H1 (cell line): ENCODE results near the gene CEP44. TPM values are rescaled to one million over a fixed set of nuclear protein-coding genes. Genes with fewer than 3 reads are reported as not detected.

Experiments used
- CTCF ChIA-PET: fragments of 300-600 bp; sonication (Branson Sonifier 250); formaldehyde crosslinking; loops from one replicate; lab custom pipeline; 2021; ENCODE audit not compliant: partially characterized antibody; lab: Charles Lee
- POLR2A ChIA-PET: fragments of 300-600 bp; sonication (Branson Sonifier 250); formaldehyde crosslinking; loops from one replicate; lab custom pipeline; 2021; ENCODE audit warnings: inconsistent platforms; ENCODE audit not compliant: partially characterized antibody; lab: Charles Lee
- DNase-seq, 2 experiments: peaks; one replicate each; pipeline versions ENCODE4 v3.0.0 to v3.0.0-alpha.2; 2010 to 2022; ENCODE audit warnings: low spot score in 2 of 2, low read depth in 1 of 2, mixed read lengths in 1 of 2
- FAIRE-seq: peaks from 2 replicates; lab custom pipeline; 2011; peaks lifted over from hg19 to GRCh38; lab: Jason Lieb, UNC
- H2AFZ ChIP-seq: 2 replicates; pipeline ENCODE4 v1.8.1; 2012; ENCODE audit warnings: low read length, inconsistent platforms
- H2AK5ac ChIP-seq: 2 replicates; pipeline ENCODE4 v1.6.1; 2013; ENCODE audit warnings: low read depth, low read length
- H2BK120ac ChIP-seq: replicated peaks from 2 replicates; pipeline ENCODE3; 2013; ENCODE audit warnings: low read depth, low read length, inconsistent platforms
- H2BK12ac ChIP-seq: 2 replicates; pipeline ENCODE4 v1.6.1; 2013; ENCODE audit warnings: low read depth, low read length
- H2BK15ac ChIP-seq: 2 replicates; pipeline ENCODE4 v1.6.1; 2013; ENCODE audit warnings: low read length
- H2BK20ac ChIP-seq: 2 replicates; pipeline ENCODE4 v1.6.1; 2013; ENCODE audit warnings: low read length
- H2BK5ac ChIP-seq: 2 replicates; pipeline ENCODE4 v1.6.1; 2013; ENCODE audit warnings: low read depth, low read length
- H3K14ac ChIP-seq: 2 replicates; pipeline ENCODE4 v1.6.1; 2013; ENCODE audit warnings: inconsistent platforms; ENCODE audit not compliant: insufficient read length
- H3K18ac ChIP-seq: 2 replicates; pipeline ENCODE4 v1.6.1; 2013; ENCODE audit warnings: low read length; ENCODE audit errors: extremely low read depth
- H3K23ac ChIP-seq: 2 replicates; pipeline ENCODE4 v1.6.1; 2013; ENCODE audit warnings: inconsistent platforms; ENCODE audit not compliant: insufficient read length
- H3K23me2 ChIP-seq: 2 replicates; pipeline ENCODE4 v1.6.1; 2013; ENCODE audit warnings: low read depth, low read length
- H3K27ac ChIP-seq: 2 replicates; pipeline ENCODE4 v1.6.1; 2011; ENCODE audit warnings: low read depth, low read length, inconsistent platforms
- H3K27me3 ChIP-seq, 4 experiments: replicated peaks in 1 of 4; 1 replicate in 1 of 4; 2 replicates in 3 of 4; pipeline versions ENCODE4 v1.6.1 to v1.8.1; 2011 to 2013; ENCODE audit warnings: low read length in 3 of 4, mild to moderate bottlenecking in 3 of 4, inconsistent platforms in 2 of 4, mixed read lengths in 2 of 4, moderate library complexity in 1 of 4; ENCODE audit not compliant: control insufficient read depth in 3 of 4, insufficient read depth in 3 of 4; ENCODE audit errors: extremely low read depth in 1 of 4
- H3K36me3 ChIP-seq, 4 experiments: 2 replicates each; pipeline versions ENCODE4 v1.6.1 to v1.8.1; 2011 to 2013; ENCODE audit warnings: mild to moderate bottlenecking in 4 of 4, low read length in 3 of 4, moderate library complexity in 2 of 4, control low read depth in 1 of 4, inconsistent platforms in 1 of 4; ENCODE audit not compliant: insufficient read depth in 4 of 4, control insufficient read depth in 2 of 4
- H3K4ac ChIP-seq: replicated peaks from 2 replicates; pipeline ENCODE3; 2013; ENCODE audit warnings: low read length, low read depth, mixed read lengths, inconsistent platforms; ENCODE audit not compliant: insufficient read length
- H3K4me1 ChIP-seq, 4 experiments: replicated peaks in 1 of 4; 1 replicate in 1 of 4; 2 replicates in 3 of 4; pipeline versions ENCODE4 v1.6.1 to v1.8.1; 2011 to 2013; ENCODE audit warnings: low read length in 3 of 4, inconsistent platforms in 2 of 4, mixed read lengths in 1 of 4; ENCODE audit not compliant: insufficient read depth in 4 of 4, control insufficient read depth in 3 of 4
- H3K4me2 ChIP-seq, 2 experiments: 2 replicates each; pipeline versions ENCODE4 v1.6.1 to v1.8.1; 2011 to 2013; ENCODE audit warnings: low read depth in 2 of 2, low read length in 2 of 2, control low read depth in 1 of 2, inconsistent platforms in 1 of 2, mild to moderate bottlenecking in 1 of 2; ENCODE audit not compliant: insufficient read depth in 1 of 2
- H3K4me3 ChIP-seq, 4 experiments: fragments of 200-600, 300-600 bp in 1 of 4; sonication (generic), shearing (Covaris generic), sonication (Bioruptor Twin) in 1 of 4; 2 replicates each; pipeline versions ENCODE4 v1.5.1 to v1.8.1; 2011 to 2016; ENCODE audit warnings: low read length in 4 of 4, low read depth in 3 of 4, control low read depth in 2 of 4, inconsistent platforms in 2 of 4, mild to moderate bottlenecking in 2 of 4, mixed read lengths in 1 of 4, moderate library complexity in 1 of 4; ENCODE audit not compliant: insufficient read depth in 2 of 4; ENCODE audit errors: extremely low read depth in 1 of 4
- H3K56ac ChIP-seq: replicated peaks from 2 replicates; pipeline ENCODE3; 2013; ENCODE audit warnings: low read depth, mild to moderate bottlenecking, mixed read lengths, low read length, inconsistent platforms; ENCODE audit not compliant: insufficient read length
- H3K79me1 ChIP-seq: 2 replicates; pipeline ENCODE4 v1.6.1; 2013; ENCODE audit warnings: low read depth, low read length, control low read depth
- H3K79me2 ChIP-seq, 2 experiments: 2 replicates each; pipeline versions ENCODE4 v1.6.1 to v1.8.1; 2012 to 2013; ENCODE audit warnings: low read length in 2 of 2, mild to moderate bottlenecking in 2 of 2, inconsistent platforms in 1 of 2; ENCODE audit not compliant: insufficient read depth in 2 of 2, control insufficient read depth in 1 of 2
- H3K9ac ChIP-seq, 4 experiments: replicated peaks in 1 of 4; 1 replicate in 1 of 4; 2 replicates in 3 of 4; pipeline versions ENCODE4 v1.6.1 to v1.8.1; 2011 to 2013; ENCODE audit warnings: low read depth in 3 of 4, low read length in 3 of 4, control low read depth in 2 of 4, mild to moderate bottlenecking in 2 of 4, moderate library complexity in 2 of 4, inconsistent platforms in 1 of 4; ENCODE audit errors: extremely low read depth in 1 of 4
- H3K9me3 ChIP-seq, 2 experiments: 2 replicates each; pipeline versions ENCODE4 v1.6.1 to v1.8.1; 2012 to 2013; ENCODE audit warnings: mild to moderate bottlenecking in 2 of 2, moderate library complexity in 2 of 2, control low read depth in 1 of 2, inconsistent platforms in 1 of 2, low read depth in 1 of 2, low read length in 1 of 2, mixed read lengths in 1 of 2; ENCODE audit not compliant: insufficient read depth in 2 of 2
- H4K20me1 ChIP-seq, 2 experiments: replicated peaks in 1 of 2; 2 replicates each; pipeline versions ENCODE3 to v1.8.1; 2011 to 2013; ENCODE audit warnings: inconsistent platforms in 2 of 2, low read length in 2 of 2, mild to moderate bottlenecking in 1 of 2; ENCODE audit not compliant: insufficient read depth in 2 of 2, control insufficient read depth in 1 of 2
- H4K5ac ChIP-seq: 2 replicates; pipeline ENCODE4 v1.6.1; 2013; ENCODE audit warnings: low read length, low read depth, mixed read lengths, inconsistent platforms; ENCODE audit not compliant: insufficient read length
- H4K8ac ChIP-seq: 2 replicates; pipeline ENCODE4 v1.8.0; 2013; ENCODE audit warnings: mild to moderate bottlenecking, moderate library complexity, low read length, inconsistent platforms; ENCODE audit not compliant: insufficient read depth; ENCODE audit errors: extremely low read depth
- H4K91ac ChIP-seq: replicated peaks from 2 replicates; pipeline ENCODE3; 2013; ENCODE audit warnings: low read length, mixed read lengths, inconsistent platforms; ENCODE audit not compliant: insufficient read length
- ASH2L ChIP-seq: fragments of 200-600, 300-600 bp; sonication (generic); IDR thresholded peaks from one replicate; pipeline ENCODE4 v1.7.1; 2017; ENCODE audit warnings: low read length
- BCL11A ChIP-seq, 2 experiments: IDR thresholded peaks; one replicate each; pipeline ENCODE4 v1.6.1; 2011; ENCODE audit warnings: low read depth in 2 of 2, low read length in 2 of 2, mild to moderate bottlenecking in 2 of 2
- CHD1 ChIP-seq: IDR thresholded peaks from 2 replicates; pipeline ENCODE4 v1.6.1; 2012; ENCODE audit warnings: low read depth, low read length, improper control_type of control experiment
- EZH2 ChIP-seq: fragments of 200-600 bp; sonication (generic); IDR thresholded peaks from 2 replicates; pipeline ENCODE4 v1.7.1; 2012; ENCODE audit warnings: low read depth, mild to moderate bottlenecking, moderate library complexity, low read length, inconsistent platforms; ENCODE audit not compliant: severe bottlenecking
- NANOG ChIP-seq: IDR thresholded peaks from 2 replicates; pipeline ENCODE4 v1.6.1; 2011; ENCODE audit warnings: low read length, low read depth, mild to moderate bottlenecking, inconsistent platforms; ENCODE audit not compliant: insufficient read depth, poor library complexity, severe bottlenecking
- RBBP5 ChIP-seq: IDR thresholded peaks from 2 replicates; pipeline ENCODE4 v1.7.1; 2012; ENCODE audit warnings: low read depth, mild to moderate bottlenecking, inconsistent platforms, low read length, moderate library complexity, borderline replicate concordance
- RNF2 ChIP-seq: fragments of 200-900, 300-1000 bp; sonication (generic); IDR thresholded peaks from 2 replicates; pipeline ENCODE4 v1.7.1; 2016; ENCODE audit warnings: borderline replicate concordance, low read depth, mild to moderate bottlenecking, antibody characterized with exemption, low read length; ENCODE audit not compliant: poor library complexity, severe bottlenecking; ENCODE audit errors: missing control alignments
- RXRA ChIP-seq: IDR thresholded peaks from 2 replicates; pipeline ENCODE4 v1.6.1; 2011; ENCODE audit warnings: low read depth, mild to moderate bottlenecking, low read length, moderate library complexity; ENCODE audit not compliant: insufficient read depth
- SAP30 ChIP-seq: fragments of 300-600 bp; sonication (generic); IDR thresholded peaks from 2 replicates; pipeline ENCODE4 v1.7.1; 2012; ENCODE audit warnings: low read length, moderate library complexity, mild to moderate bottlenecking, inconsistent platforms; ENCODE audit not compliant: insufficient read depth, insufficient replicate concordance
- SP1 ChIP-seq: IDR thresholded peaks from 2 replicates; pipeline ENCODE4 v1.6.1; 2011; ENCODE audit warnings: low read depth, low read length
- SUZ12 ChIP-seq: fragments of 200-600 bp; sonication (generic); IDR thresholded peaks from 2 replicates; pipeline ENCODE4 v1.6.1; 2012; ENCODE audit warnings: mild to moderate bottlenecking, inconsistent platforms, low read length, moderate library complexity, mixed read lengths
- TAF1 ChIP-seq: IDR thresholded peaks from 2 replicates; pipeline ENCODE4 v1.6.1; 2011; ENCODE audit warnings: mild to moderate bottlenecking, low read depth, low read length
- TAF7 ChIP-seq: optimal IDR thresholded peaks from 2 replicates; pipeline ENCODE3; 2011; ENCODE audit warnings: low read depth, mild to moderate bottlenecking, inconsistent platforms, low read length, moderate library complexity, borderline replicate concordance
- WGBS, 2 experiments: shearing (Covaris generic) in 1 of 2; methylation state at CpG; one replicate each; pipeline versions ENCODE4 v1.1.6 to v1.1.7; 2013 to 2015; ENCODE audit warnings: low lambda C conversion rate in 2 of 2, mixed read lengths in 2 of 2, inconsistent platforms in 1 of 2, low coverage in 1 of 2, missing lambda C conversion rate in 1 of 2; ENCODE audit not compliant: insufficient replicate concordance in 2 of 2, insufficient coverage in 1 of 2, insufficient read length in 1 of 2; ENCODE audit errors: extremely low coverage in 1 of 2, missing lambda C conversion rate in 1 of 2; 5-methylcytosine and 5-hydroxymethylcytosine counted together
- polyA plus RNA-seq, 7 experiments: library from polyadenylated mRNA; depleted of rRNA in 3 of 7; stranded (reverse) in 5 of 7; unstranded in 2 of 7; fragments of >200 nt in 5 of 7; fragments of 200-250 nt in 2 of 7; gene quantifications; 1 replicate in 5 of 7; 2 replicates in 1 of 7; 4 replicates in 1 of 7; pipeline versions ENCODE4 v1.2.1 to v1.2.3, GENCODE V29; 2011 to 2013; ENCODE audit warnings: missing spikeins in 2 of 7, mixed read lengths in 2 of 7
- total RNA-seq: library from RNA; stranded (reverse); fragmentation: NEBNext Ultra II Directional; extraction: Animal tissue kit (Norgen Biotek cat#: 25700); gene quantifications from 2 replicates; pipeline ENCODE4 v1.2.1, GENCODE V29; 2021

The CEP44 gene
- total and polyA plus RNA-seq, 2 of the 8 experiments (the other 6 are each of a cell fraction or from before 2014, with no cell fraction given) = 3.4 to 17.1 TPM

- Histone ChIP-seq H2AFZ (no peak overlapping the region), H3K4me1 (peaks cover 0 to 17% (median 5%) of the 10 kb centered on the region in 4 experiments; a peak in 5 of 7 replicates), H3K23me2 (no peaks in the 10 kb centered on the region), H3K4me3 (no peak overlapping the region), H3K4ac (no peak overlapping the region), H3K9me3 (no peaks in the 10 kb centered on the region), H3K4me2 (no peak overlapping the region), H3K9ac (no peak overlapping the region), H4K91ac (no peak overlapping the region), H3K18ac (no peak overlapping the region), H3K27me3 (peaks cover 0 to 5% (median 0%) of the 10 kb centered on the region in 4 experiments; a peak in 4 of 7 replicates), H4K8ac (no peak overlapping the region), H3K27ac (no peak overlapping the region), H3K14ac (no peak overlapping the region), H3K79me2 (no peaks in the 10 kb centered on the region), H2BK20ac (no peak overlapping the region), H3K79me1 (no peaks in the 10 kb centered on the region), H4K20me1 (no peaks in the 10 kb centered on the region), H3K56ac (no peak overlapping the region), H2BK12ac (no peak overlapping the region), H3K23ac (no peak overlapping the region), H2BK120ac (no peak overlapping the region), H4K5ac (no peak overlapping the region), H2BK15ac (no peak overlapping the region), H3K36me3 (no peaks in the 10 kb centered on the region), H2BK5ac (no peak overlapping the region), H2AK5ac (no peak overlapping the region)
- no peak for DNase-seq
- ChIA-PET CTCF (interaction anchor here (0.9 kb wide), 1 partner anchor 207 kb away, joined by 3 read pairs; no protein-coding TSS in a partner anchor), POLR2A (no interaction called here)
- 86% methylated on average over 2 of the region's 2 CpGs; no CpG with 5 or more reads in 1 of the 2 experiments for WGBS, 2 experiments
- no peak for TF ChIP-seq SUZ12
- TF ChIP-seq ASH2L = no peak
- TF ChIP-seq TAF1 = no peak
- TF ChIP-seq BCL11A (IDR thresholded peaks at IDR 0.05; ENCODE audit: low read depth in 2 of 2, low read length in 2 of 2) = no peak
- TF ChIP-seq TAF7 = no peak
- TF ChIP-seq SAP30 = no peak
- no peak for TF ChIP-seq CHD1
- no peak for TF ChIP-seq NANOG
- no peak for TF ChIP-seq SP1
- no peak for TF ChIP-seq EZH2
- no peak for TF ChIP-seq RNF2
- TF ChIP-seq RXRA = no peak
- no peak for TF ChIP-seq RBBP5
- no peak for FAIRE-seq
These were observed 93.9 kb downstream of the CEP44 start for GRCh38 chr4:174377613-174378012.
